Measurements from ENCODE around the gene ZNF135. TPM values are rescaled to one million over a fixed set of nuclear protein-coding genes. Genes with fewer than 3 reads are reported as not detected.

Gene ZNF135
- total RNA-seq, 2 donors from 2014 or later, result 4.1 to 5.5 TPM

Other genes with a start within 250 kb of the ZNF135 start
- 1 to 10 TPM; 6.0 to 7.9 TPM for gene ZNF552, start 244.4 kb upstream of the ZNF135 start, total RNA-seq
- 10 to 100 TPM; 11.8 to 13.0 TPM for gene ZNF587B, start 229.0 kb upstream of the ZNF135 start, total RNA-seq
- gene ZNF587, start 209.4 kb upstream of the ZNF135 start, total RNA-seq, result 10 to 100 TPM; 18.3 to 22.2 TPM
- gene ZNF814, start 170.2 kb upstream of the ZNF135 start, total RNA-seq, result 10 to 100 TPM; 10.7 to 13.3 TPM
- gene ZNF417, start 142.7 kb upstream of the ZNF135 start, total RNA-seq, result 10 to 100 TPM; 12.6 to 13.5 TPM
- 1 to 10 TPM; 5.6 to 6.5 TPM for gene ZNF418, start 123.9 kb upstream of the ZNF135 start, total RNA-seq
- 1 to 10 TPM; 6.6 to 6.8 TPM for gene ZNF256, start 111.6 kb upstream of the ZNF135 start, total RNA-seq
- 1 to 10 TPM in 1 of 2 donors, under 1 TPM in 1; 0.74 to 1.0 TPM for gene C19orf18, start 84.7 kb upstream of the ZNF135 start, total RNA-seq
- gene ZNF606, start 56.5 kb upstream of the ZNF135 start, total RNA-seq, result 10 to 100 TPM in 1 of 2 donors, 1 to 10 TPM in 1; 9.0 to 10.1 TPM
- gene ZSCAN1, start 25.3 kb upstream of the ZNF135 start, total RNA-seq, result not detected
- gene ZSCAN18, start 38.9 kb downstream of the ZNF135 start, total RNA-seq, result 10 to 100 TPM; 45.3 to 62.3 TPM
- gene ZNF329, start 91.5 kb downstream of the ZNF135 start, total RNA-seq, result 1 to 10 TPM; 6.1 to 8.9 TPM
- 10 to 100 TPM; 15.2 to 15.9 TPM for gene ZNF274, start 123.8 kb downstream of the ZNF135 start, total RNA-seq
- 10 to 100 TPM; 12.2 to 15.8 TPM for gene ZNF544, start 169.6 kb downstream of the ZNF135 start, total RNA-seq
- 1 to 10 TPM; 5.1 to 5.5 TPM for gene ZNF8, start 219.7 kb downstream of the ZNF135 start, total RNA-seq
- 10 to 100 TPM; 17.7 to 25.0 TPM for gene ERVK3-1, start 246.1 kb downstream of the ZNF135 start, total RNA-seq